Measurements from ENCODE around the gene HIVEP3.

HIVEP3 gene

GRCh38 chr1:41487126-41488039 lies 431.3 kb downstream of the HIVEP3 start:
- no peak for DNase-seq

GRCh38 chr1:41486371-41487125 lies 432.2 kb downstream of the HIVEP3 start:
- peak; percentile 72 for DNase-seq

- no peak for DNase-seq
Measured at GRCh38 chr1:41486053-41486370, 432.7 kb downstream of the HIVEP3 start.

GRCh38 chr1:41485605-41486004 lies 433.1 kb downstream of the HIVEP3 start:
- peak; percentile 94 for DNase-seq

GRCh38 chr1:41484402-41485241 lies 434.1 kb downstream of the HIVEP3 start, which contains the start of gene EDN2:
Gene EDN2, minus strand, starts transcription at chr1:41484683. Its CDS starts 82 bp downstream, at chr1:41484601.
- DNase-seq = no peak

GRCh38 chr1:41483960-41484401 lies 434.7 kb downstream of the HIVEP3 start:
- DNase-seq = no peak

- DNase-seq = no peak
Measured at GRCh38 chr1:41483001-41483850, 435.5 kb downstream of the HIVEP3 start.

GRCh38 chr1:41482001-41482765 lies 436.5 kb downstream of the HIVEP3 start:
- no peak for DNase-seq

- no peak for DNase-seq
Measured at GRCh38 chr1:41481109-41481775, 437.5 kb downstream of the HIVEP3 start.

- DNase-seq = no peak
Measured at GRCh38 chr1:41480204-41481108, 438.3 kb downstream of the HIVEP3 start.

GRCh38 chr1:41479808-41480160 lies 438.9 kb downstream of the HIVEP3 start:
- no peak for DNase-seq

- DNase-seq = no peak
Measured at GRCh38 chr1:41479000-41479807, 439.5 kb downstream of the HIVEP3 start.

- DNase-seq = no peak
Measured at GRCh38 chr1:41478118-41478748, 440.5 kb downstream of the HIVEP3 start.

- DNase-seq = no peak
Measured at GRCh38 chr1:41476807-41477361, 441.8 kb downstream of the HIVEP3 start.

- peak; percentile 50 for DNase-seq
Measured at GRCh38 chr1:41475859-41476567, 442.7 kb downstream of the HIVEP3 start.

- DNase-seq = no peak
Measured at GRCh38 chr1:41475346-41475745, 443.4 kb downstream of the HIVEP3 start.
